ENCODE data around the gene RNF207.
A peak's percentile ranks its signal among the peaks of the same experiment; 100 is the strongest.

The RNF207 gene

GRCh38 chr1:6174621-6175410, 31.1 kb upstream of the RNF207 start:
- no peak for DNase-seq (ENCODE audit: low read depth in 2 of 2)

- no peak for DNase-seq (ENCODE audit: low read depth in 2 of 2)
Observed at GRCh38 chr1:6175411-6175828, 30.5 kb upstream of the RNF207 start.

- DNase-seq (ENCODE audit: low read depth in 2 of 2), result no peak
Observed at GRCh38 chr1:6176779-6177178, 29.1 kb upstream of the RNF207 start.

- no peak for DNase-seq (ENCODE audit: low read depth in 2 of 2)
Observed at GRCh38 chr1:6177681-6178380, 28.1 kb upstream of the RNF207 start.

GRCh38 chr1:6178751-6179563, 27.0 kb upstream of the RNF207 start:
- no peak for DNase-seq (ENCODE audit: low read depth in 2 of 2)

- DNase-seq (ENCODE audit: low read depth in 2 of 2), result no peak
Observed at GRCh38 chr1:6179564-6180175, 26.2 kb upstream of the RNF207 start.

GRCh38 chr1:6180268-6180706, 25.6 kb upstream of the RNF207 start, which contains the start of gene CHD5:
TSS of gene CHD5 (minus strand) at chr1:6180321. CDS start at chr1:6180023, 298 bp downstream.
- DNase-seq (ENCODE audit: low read depth in 2 of 2), result no peak

- DNase-seq (ENCODE audit: low read depth in 2 of 2), result no peak
Observed at GRCh38 chr1:6180707-6181311, 25.1 kb upstream of the RNF207 start.

GRCh38 chr1:6181347-6181770, 24.6 kb upstream of the RNF207 start:
- DNase-seq (ENCODE audit: low read depth in 2 of 2), result no peak

GRCh38 chr1:6183520-6183989, 22.4 kb upstream of the RNF207 start:
- DNase-seq (ENCODE audit: low read depth in 2 of 2), result no peak

GRCh38 chr1:6184083-6184783, 21.7 kb upstream of the RNF207 start:
- no peak for DNase-seq (ENCODE audit: low read depth in 2 of 2)

GRCh38 chr1:6185151-6185550, 20.8 kb upstream of the RNF207 start:
- DNase-seq (ENCODE audit: low read depth in 2 of 2), result no peak

- DNase-seq (ENCODE audit: low read depth in 2 of 2), result no peak
Observed at GRCh38 chr1:6185635-6186382, 20.1 kb upstream of the RNF207 start.

GRCh38 chr1:6188466-6188865, 17.5 kb upstream of the RNF207 start:
- no peak for DNase-seq (ENCODE audit: low read depth in 2 of 2)

GRCh38 chr1:6191968-6192367, 14.0 kb upstream of the RNF207 start:
- no peak for DNase-seq (ENCODE audit: low read depth in 2 of 2)

- DNase-seq (ENCODE audit: low read depth in 2 of 2), result no peak
Observed at GRCh38 chr1:6197746-6198427, 8.0 kb upstream of the RNF207 start.

GRCh38 chr1:6198646-6199297, 7.1 kb upstream of the RNF207 start:
- DNase-seq (ENCODE audit: low read depth in 2 of 2), result no peak

- DNase-seq (ENCODE audit: low read depth in 2 of 2), result peak; percentile 97
Observed at GRCh38 chr1:6199298-6200187, 6.4 kb upstream of the RNF207 start, which contains the start of gene RPL22. TSS of gene RPL22 (minus strand) at chr1:6199595. CDS start at chr1:6199573, 22 bp downstream.
